HG03066 (cell line): Measurements from ENCODE around the gene SMIM35.
"Not testable (repeated sequence)": the region's sequence is repeated elsewhere in the genome, so short reads cannot be mapped to it uniquely, and the experiment has no call there.

Source experiments
- ATAC-seq: cut with Tn5 transposase; IDR thresholded peaks from one replicate; pipeline ENCODE4 v1.9.1; 2021; ENCODE audit warnings: low read depth; ENCODE audit not compliant: unreplicated experiment

Gene SMIM35

DNA sequence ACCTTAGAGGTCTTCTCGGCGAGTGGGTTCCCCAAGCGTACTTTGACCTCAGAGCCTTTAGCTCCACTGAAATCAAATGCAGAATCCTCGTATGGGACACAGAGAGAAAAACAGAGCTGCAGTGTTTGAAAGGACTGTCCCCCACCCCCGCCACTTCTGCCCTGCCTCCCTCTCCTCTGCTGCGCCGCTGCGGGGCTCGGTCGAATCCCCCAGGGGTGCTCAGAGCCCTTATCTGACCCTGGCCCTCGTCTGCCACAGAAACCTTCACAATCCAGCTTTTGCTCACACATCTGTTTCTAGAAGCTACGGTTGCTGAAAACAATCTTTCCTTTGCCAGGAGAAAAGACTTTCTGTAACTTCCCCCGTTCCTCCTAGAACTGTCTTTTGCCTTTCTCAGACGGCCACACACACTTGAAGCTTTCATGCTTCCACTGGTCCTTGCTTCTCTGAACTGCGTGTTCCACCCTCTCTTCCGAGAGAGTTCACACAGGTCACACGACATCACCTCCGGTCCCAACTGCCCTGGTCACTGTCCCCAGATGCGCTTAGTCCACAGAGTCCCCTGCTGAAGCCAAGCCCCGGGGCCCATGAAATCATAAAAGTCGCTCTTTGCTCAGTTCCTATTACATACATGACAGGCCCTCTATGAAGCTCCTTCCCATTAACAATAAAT, 3.7 kb downstream of the SMIM35 start:
- ATAC-seq = no peak

DNA sequence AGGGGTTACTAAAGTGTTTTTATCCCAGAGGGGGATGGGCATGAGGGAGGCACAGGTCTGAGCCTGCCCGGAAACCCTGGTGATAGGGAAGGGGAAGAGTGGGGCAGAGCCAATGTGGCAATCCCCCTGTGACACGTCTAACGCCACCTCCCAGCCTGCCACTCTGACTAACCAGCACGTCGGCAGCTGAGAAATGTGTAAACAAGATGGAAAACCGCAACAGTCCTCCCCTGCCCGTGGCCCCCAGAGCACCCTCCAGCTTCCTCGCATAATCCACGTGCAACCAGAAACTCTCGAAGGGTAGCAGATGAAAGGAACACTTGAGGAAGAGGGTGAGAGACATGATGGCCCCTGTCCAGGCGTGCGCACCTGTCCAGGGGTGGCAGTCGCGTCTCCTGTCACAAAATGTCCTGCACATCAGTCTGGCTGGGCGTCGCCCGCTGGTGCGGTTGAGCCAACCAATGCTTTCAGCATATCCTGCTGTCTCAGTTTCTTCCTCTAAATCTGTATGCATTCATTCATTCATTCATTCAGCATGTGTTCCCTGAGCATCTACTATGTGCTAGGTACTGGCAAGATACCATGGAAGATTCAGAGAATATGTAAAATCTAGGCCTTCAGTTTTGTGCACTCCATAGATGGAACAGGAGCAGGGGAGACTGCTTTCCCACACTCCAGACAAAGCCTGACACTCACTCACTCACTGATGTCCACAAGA, 5.4 kb downstream of the SMIM35 start:
- ATAC-seq = no peak

DNA sequence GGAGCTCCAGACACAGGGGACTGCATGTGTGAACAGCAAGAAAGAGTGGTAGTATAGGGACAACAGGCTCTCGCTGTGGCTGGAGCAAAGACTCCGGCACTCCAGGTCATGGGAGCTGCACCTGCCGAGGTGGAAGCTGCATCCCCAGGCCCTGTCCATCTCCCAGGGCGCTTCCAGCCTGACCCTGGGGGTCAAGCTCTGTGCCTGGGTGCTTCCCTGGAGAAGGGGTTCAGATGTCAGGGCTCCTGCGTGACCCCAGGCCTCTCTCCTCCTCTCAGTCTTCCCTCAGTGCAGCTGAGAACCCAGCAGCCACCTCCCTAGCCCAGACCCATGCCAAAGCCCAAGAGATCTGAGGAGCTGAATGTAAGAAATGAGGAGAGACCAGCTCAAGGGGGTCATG, 6.5 kb downstream of the SMIM35 start:
- no peak for ATAC-seq

DNA sequence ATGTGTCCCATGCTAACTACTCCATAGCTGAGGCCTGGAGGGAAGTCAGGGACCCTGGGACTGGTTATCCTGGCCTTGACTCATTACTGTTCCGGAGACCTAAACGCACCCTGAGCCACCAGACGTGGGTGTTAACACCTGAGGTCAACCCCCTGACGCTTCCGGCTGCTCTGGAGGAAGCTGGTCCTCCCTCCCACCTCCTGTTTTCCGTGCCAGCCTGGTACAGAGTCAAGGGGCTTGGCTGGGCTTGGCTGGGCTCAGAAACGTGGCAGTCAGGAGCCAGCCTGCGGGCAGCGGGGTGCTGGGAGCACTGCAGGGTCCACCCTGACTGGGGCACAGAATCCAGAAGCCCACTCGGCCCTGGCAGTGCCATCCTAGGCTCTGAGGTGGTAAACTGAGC, 7.3 kb downstream of the SMIM35 start:
- no peak for ATAC-seq

DNA sequence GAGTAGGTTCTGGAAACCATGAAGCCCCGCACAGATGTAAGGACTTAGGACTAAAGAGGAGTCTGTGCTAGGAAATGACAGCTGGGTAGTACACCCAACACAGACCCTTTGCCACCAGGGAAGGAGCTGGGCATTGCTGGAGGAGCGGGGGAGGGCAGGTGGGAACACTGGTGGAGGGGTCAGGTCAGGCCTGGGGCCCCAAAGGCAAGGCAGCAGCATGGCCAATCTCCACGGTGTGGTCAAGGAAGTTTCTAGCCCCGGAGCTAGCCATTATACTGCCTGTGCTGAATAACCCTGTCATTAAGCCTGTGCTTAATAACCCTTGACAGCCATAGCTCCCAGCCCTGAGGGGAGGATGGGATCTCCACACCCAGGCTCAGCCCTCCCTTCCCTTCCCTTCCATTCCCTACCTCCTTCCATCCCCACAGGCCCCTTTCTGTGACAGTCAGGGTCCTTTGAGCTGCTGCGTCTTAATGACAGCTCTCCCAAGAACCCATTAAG, 7.8 kb downstream of the SMIM35 start:
- no peak for ATAC-seq

DNA sequence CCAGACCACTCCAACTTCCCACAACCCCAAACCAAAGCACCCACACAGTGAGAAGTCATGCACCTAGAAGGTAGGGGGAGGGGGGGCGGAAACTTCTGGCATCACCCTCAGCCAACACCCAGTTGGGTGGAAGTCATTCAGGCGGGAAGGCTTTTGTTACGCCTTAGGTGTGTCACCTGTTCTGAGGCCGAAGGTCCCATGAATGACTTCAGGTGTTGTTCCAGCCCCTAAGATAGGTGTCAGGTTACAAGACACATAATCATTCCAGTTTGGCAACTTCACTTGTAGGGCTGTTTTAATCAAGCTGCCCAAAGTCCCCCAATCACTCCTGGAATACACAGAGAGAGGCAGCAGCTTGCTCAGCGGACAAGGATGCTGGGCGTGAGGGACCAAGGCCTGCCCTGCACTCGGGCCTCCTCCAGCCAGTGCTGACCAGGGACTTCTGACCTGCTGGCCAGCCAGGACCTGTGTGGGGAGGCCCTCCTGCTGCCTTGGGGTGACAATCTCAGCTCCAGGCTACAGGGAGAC, 9.9 kb downstream of the SMIM35 start, which contains the start of gene TMPRSS4:
Gene TMPRSS4, plus strand, starts transcription at position 325 of the 528 bp plus-strand sequence. CDS start 225 bp downstream, outside the sequence.
- no peak for ATAC-seq

DNA sequence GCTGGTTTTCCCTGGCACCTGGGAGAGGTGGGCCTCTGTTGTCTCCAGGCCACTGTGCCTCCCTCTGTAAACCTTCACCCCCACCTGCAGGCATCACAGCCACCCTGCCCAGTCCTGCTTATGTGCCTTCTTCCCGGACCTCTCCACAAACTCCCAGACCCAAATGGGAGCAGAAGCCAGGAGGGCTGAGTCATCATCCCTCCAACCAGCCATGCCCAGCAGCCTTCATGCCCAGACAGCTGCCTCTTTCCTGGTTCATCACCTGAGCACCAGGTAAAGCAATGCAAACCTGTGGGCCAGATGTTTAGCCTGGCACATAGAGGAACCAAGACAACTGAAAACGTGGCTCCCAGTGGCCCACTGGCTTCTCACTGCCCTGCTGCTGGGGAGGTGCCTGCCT, 12.0 kb downstream of the SMIM35 start:
- ATAC-seq = no peak

DNA sequence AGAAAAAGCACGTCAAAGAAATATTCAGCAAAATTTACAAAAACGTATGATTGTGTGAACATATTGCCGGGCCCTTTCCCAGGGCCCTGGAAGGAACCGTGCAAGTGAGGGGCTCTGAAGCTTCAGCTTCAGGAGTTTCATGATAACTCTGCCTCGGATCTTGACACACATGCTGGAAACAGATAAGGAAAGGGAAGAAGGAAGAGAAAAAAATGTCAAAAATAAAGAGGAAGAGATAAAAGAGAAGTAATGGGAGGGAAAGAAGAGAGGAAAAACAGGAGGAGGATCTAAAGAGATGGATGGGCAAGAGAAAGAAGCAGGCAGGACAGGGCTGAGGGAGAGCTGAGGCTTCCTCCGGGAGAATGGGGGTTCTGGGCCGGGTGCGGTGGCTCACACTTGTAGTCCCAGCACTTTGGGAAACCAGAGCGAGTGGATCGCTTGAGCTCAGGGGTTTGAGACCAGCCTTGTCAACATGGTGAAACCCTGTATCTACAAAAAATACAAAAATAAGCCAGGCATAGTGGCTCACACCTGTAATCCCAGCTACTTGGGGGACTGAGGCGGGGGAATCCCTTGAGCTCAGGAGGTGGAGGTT, 12.6 kb downstream of the SMIM35 start:
- no peak for ATAC-seq

DNA sequence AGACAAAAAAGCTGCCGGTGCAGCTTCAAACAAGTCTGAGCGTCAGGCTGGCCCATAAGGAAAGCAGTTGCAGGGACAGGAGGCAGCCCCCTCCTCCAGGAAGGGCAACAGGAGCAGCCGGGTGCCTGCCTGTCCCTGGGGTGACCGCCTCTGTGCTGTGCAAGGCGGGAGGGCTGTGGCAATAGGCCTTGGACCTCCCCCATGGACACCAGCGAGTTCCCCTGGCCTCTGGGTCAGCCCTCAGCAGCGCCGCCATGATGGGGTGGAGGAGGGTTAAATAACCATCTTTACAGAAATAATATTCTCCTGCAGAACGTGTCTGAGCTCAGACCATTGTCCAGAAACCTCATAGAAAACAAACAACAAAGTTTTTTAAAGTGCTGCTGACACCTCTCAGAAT, 13.2 kb downstream of the SMIM35 start:
- no peak for ATAC-seq

DNA sequence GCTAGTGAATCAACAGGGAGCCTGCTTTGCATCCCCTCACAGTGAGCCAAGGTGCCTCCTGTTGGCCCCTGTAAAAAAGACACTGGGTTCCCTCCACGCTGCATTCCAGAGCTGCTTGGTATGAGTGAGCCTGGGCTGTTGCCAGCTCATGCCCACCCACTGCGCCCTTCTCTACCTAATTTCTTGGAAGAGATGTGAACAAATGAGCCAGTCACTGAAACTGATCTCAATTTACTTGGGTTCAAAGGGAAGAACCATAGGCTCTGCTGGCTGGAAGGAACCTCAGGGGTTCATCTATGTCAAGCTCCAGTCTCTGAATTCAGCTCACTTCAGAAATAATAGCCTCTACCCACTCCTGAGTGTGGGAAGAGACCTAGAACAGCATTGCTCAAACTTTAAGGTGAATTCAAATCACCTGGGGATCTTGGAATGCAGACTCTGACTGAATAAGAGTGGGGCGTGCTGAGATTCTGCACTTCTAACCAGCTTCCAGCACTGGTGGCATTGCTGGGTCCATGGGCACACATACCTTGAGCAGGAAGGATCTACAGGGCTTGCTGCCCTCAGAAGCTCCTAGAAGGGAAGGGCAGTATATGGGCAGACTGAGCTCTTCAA, 15.2 kb downstream of the SMIM35 start:
- ATAC-seq = no peak

DNA sequence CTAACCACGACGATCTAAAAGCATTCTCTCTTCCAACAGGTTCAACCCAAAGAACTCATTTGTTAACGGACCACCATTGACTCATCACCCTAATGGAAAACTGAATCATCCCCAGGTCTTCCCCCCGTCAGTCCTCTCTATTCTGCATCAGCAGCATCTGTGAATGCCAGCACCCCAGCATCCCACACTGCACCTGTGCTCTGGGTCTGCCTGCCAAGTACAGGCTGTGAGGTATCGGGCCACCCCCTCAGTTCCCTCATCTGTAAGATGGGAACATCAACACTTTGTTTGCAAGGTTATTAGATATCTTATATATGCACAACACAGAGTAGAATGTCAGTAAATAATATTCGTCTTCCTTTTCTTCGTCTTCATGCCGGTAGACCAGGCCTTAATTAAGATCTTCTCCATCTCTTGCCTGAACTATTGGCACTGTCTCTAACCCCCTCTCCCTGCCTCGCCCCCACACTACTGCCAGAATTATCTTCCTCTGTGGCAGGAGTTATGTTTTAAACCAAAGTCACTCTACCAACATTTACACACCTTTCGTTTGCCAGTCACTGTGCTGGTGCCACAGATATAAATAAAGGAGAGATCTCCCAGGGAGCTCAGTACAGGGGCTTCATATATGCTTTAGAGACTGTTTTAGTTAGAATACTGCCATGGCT, 17.7 kb downstream of the SMIM35 start:
- ATAC-seq = no peak

DNA sequence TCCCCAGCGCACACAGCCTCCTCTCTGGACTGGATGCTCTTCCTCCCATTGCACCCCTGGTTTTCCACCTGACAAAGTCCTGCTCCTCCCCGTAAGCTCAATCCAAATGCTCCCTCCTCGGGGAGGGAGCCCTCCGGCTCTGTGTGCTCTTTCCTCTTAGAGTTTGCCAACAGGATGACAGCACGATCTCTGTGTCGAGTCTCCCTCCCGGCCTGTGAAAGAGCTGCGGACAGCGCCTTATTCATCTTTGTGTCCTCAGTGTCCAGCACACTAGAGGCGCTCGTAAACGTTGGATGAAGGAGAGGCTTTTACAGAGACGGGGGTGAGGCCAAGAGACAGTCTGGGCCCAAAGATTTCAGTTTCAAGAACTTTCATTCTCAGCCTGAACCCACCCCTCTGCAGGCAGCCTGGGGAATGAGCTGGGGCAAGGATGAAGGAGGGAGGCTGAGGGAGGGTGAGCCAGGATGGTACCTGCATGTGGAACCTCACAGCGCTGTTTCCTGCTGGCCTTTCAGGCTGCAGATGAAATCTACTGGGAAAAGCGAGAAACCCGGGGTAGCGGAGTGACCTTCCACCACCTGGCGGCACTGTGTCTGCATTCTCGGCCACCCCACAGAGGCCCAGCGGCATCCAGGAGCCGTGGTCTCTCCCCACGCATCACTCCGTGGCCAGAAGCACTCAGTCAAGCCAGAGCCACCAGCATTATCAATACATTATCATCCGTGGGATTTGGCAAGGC, 18.4 kb downstream of the SMIM35 start:
- no peak for ATAC-seq

DNA sequence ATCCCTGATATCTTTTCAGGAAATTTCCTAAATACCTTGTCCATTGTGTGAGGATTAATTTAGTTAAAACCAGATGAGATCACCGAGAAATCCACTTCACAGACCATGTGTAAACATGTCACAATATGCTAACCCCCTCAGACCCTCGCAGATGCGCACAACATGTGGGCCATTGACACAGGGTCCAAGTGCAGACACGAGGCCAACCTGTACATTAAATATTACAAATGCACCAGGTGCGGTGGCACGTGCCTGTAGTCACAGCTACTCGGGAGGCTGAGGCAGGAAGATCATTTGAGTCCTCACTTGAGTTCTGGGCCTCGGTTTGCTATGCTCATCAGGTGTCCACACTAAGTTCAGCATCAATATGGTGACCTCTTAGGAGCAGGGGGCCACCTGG, 19.8 kb downstream of the SMIM35 start:
- ATAC-seq = no peak

DNA sequence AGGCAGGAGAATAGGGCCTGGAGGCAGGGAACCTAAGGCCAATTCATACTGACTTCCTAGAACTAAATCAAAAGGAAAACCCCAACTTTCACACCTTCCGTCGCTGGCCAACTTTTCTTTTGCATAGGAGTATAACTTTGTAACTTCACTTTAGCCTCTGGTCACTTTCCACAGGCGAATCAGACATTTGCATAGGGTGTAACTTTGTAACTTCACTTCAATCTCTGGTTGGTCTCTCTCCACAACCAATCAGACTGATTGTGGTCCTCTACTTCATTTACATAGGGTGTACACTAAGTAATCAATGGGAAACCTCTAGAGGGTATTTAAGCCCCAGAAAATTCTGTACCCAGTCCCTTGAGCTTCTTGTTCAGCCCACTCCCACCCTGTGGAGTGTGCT, 21.4 kb downstream of the SMIM35 start:
- ATAC-seq = no peak

DNA sequence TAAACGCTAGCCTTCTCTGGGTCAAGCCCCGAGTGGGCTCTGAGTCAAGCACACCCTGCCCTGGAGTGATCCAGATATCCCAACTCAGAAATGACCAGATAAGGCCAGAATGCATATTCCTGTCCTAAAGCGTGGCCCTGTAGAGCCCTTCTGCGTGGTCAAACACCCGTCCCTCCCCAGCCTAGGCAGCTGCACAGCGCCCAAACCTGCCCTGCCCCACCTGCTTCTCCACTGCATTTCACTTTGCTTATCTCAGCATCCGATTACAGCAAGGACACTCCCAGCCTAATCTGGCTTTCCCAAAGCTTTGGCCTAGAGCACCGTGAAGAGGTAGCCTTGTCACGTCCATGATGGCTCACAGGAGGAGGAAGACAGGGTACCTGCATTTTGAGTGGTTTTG, 21.8 kb downstream of the SMIM35 start:
- ATAC-seq = no peak

DNA sequence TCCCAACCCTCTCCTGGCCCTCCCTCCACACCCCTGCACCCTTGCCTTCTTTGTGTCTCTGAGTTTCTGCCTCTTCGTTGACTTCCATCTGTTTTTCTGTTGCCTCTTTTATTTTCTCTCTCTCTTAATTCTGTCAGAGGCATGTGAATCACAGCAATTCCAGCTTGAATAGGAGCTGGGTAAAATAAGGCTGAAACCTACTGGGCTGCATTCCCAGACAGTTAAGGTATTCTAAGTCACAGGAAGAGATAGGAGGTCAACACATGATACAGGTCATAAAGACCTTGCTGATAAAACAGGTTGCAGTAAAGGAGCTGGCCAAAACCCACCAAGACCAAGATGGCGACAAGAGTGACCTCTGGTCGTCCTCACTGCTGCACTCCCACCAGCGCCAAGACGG, 24.1 kb downstream of the SMIM35 start:
- not testable (repeated sequence) for ATAC-seq

DNA sequence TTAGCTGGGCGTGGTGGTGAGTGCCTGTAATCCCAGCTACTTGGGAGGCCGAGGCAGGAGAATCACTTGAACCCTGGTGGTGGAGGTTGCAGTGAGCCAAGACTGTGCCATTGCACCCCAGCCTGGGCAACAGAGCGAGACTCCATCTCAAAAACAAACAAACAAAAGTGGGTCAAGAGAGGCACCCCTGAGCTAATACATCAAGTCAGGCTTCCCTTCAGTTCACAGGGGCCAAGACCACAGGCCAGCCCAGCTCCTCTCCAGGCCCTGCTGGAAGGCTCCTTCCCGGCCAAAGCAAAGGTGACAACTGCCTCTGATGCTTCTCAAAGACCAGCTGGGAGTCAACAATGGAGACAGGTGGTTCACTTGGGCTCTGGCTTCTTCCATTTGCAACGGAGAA, 24.6 kb downstream of the SMIM35 start:
- not testable (repeated sequence) for ATAC-seq

DNA sequence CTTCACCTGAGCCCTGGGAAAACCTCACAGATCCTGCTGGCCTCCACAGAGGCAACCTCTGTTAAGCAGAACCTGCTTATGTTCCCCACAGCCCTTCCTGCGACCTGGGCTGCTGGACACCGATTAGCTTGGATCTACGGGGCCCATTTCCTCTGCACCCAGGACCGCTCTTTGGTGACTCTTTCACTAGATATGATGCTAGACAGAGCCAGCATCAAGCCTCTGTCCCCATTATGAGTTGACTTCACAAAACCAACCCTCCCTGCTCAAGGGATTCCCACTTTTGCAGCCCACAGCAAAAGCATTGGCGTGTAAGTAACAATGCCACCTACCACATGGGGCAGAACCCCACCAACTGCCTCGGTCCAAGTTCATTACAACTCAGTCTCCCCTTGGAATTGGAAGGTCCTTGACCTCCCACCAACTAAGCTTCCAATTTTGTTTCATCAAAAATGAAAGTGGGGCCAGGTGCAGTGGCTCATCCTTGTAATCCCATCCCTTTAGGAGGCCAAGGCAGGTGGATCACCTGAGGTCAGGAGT, 25.1 kb downstream of the SMIM35 start:
- ATAC-seq = no peak

DNA sequence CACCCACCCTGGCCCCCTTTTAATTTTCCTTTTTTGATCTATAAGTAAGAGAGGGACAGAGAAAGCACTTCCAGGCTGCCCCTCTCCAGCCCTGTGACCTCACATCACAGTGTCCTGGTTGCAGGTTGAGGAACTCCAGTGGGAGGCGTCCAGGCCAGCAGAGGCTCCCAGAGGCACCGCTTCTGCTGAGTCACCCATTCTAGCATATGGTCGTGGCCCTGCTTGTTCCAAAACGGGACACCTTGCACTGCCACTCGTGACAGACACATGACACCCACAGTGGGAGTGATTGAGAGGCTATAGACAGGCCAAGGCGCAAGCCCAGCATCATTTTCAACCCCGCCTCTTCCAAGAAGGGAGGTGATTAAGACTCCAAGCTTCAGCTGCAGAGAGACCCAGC, 25.9 kb downstream of the SMIM35 start:
- ATAC-seq = no peak
